H9 (cell line): Measurements from ENCODE around the gene STK25. TPM values are rescaled to one million over a fixed set of nuclear protein-coding genes. Genes with fewer than 3 reads are reported as not detected.

Experiments
- DNase-seq: peaks from one replicate; pipeline ENCODE4 v3.0.0-alpha.2; 2017
- H2AFZ ChIP-seq: one replicate; pipeline ENCODE4 v1.6.1; 2013; ENCODE audit warnings: mild to moderate bottlenecking, low read length, control low read depth, moderate library complexity
- H2AK5ac ChIP-seq: 2 replicates; pipeline ENCODE4 v1.6.1; 2013; ENCODE audit warnings: low read length, control low read depth, mixed read lengths; ENCODE audit not compliant: insufficient read length
- H2BK120ac ChIP-seq: one replicate; pipeline ENCODE4 v1.6.1; 2013; ENCODE audit warnings: low read depth, mild to moderate bottlenecking, low read length, control low read depth, inconsistent platforms; ENCODE audit not compliant: poor library complexity, severe bottlenecking
- H2BK12ac ChIP-seq: 2 replicates; pipeline ENCODE4 v1.6.1; 2013; ENCODE audit warnings: low read length, control low read depth, mixed read lengths, low read depth; ENCODE audit not compliant: insufficient read length
- H2BK15ac ChIP-seq: 2 replicates; pipeline ENCODE4 v1.6.1; 2013; ENCODE audit warnings: low read depth, low read length, control low read depth
- H2BK20ac ChIP-seq: one replicate; pipeline ENCODE4 v1.6.1; 2013; ENCODE audit warnings: low read depth, mild to moderate bottlenecking, low read length, control low read depth, inconsistent platforms; ENCODE audit not compliant: poor library complexity, severe bottlenecking
- H2BK5ac ChIP-seq: 2 replicates; pipeline ENCODE4 v1.6.1; 2013; ENCODE audit warnings: low read length, control low read depth, mixed read lengths; ENCODE audit not compliant: insufficient read length
- H3K14ac ChIP-seq: 2 replicates; pipeline ENCODE4 v1.6.1; 2013; ENCODE audit warnings: low read length, control low read depth; ENCODE audit not compliant: insufficient read depth
- H3K18ac ChIP-seq: 2 replicates; pipeline ENCODE4 v1.6.1; 2013; ENCODE audit warnings: low read depth, mild to moderate bottlenecking, mixed read lengths, low read length, control low read depth; ENCODE audit not compliant: insufficient read length
- H3K23ac ChIP-seq: 2 replicates; pipeline ENCODE4 v1.6.1; 2013; ENCODE audit warnings: low read length, control low read depth, mixed read lengths, low read depth; ENCODE audit not compliant: insufficient read length
- H3K23me2 ChIP-seq: 2 replicates; pipeline ENCODE4 v1.6.1; 2013; ENCODE audit warnings: low read depth, mild to moderate bottlenecking, mixed read lengths, low read length, control low read depth; ENCODE audit not compliant: insufficient read length, poor library complexity, severe bottlenecking
- H3K27ac ChIP-seq: 2 replicates; pipeline ENCODE4 v1.5.1; 2013; ENCODE audit warnings: low read length, control low read depth, mixed read lengths, low read depth; ENCODE audit not compliant: insufficient read length
- H3K27me3 ChIP-seq: 2 replicates; pipeline ENCODE4 v1.6.1; 2013; ENCODE audit warnings: low read length, control low read depth, inconsistent platforms; ENCODE audit not compliant: insufficient read depth
- H3K4ac ChIP-seq: 2 replicates; pipeline ENCODE4 v1.6.1; 2013; ENCODE audit warnings: low read depth, mild to moderate bottlenecking, control low read depth, inconsistent platforms, low read length, moderate library complexity
- H3K4me1 ChIP-seq: 2 replicates; pipeline ENCODE4 v1.6.1; 2013; ENCODE audit warnings: low read length, control low read depth, inconsistent platforms; ENCODE audit not compliant: insufficient read depth
- H3K4me2 ChIP-seq: 2 replicates; pipeline ENCODE4 v1.6.1; 2013; ENCODE audit warnings: low read length, control low read depth, mixed read lengths; ENCODE audit not compliant: insufficient read length, insufficient read depth
- H3K56ac ChIP-seq: 2 replicates; pipeline ENCODE4 v1.6.1; 2013; ENCODE audit warnings: low read depth, mild to moderate bottlenecking, mixed read lengths, low read length, control low read depth; ENCODE audit not compliant: insufficient read length
- H3K79me1 ChIP-seq: 2 replicates; pipeline ENCODE4 v1.6.1; 2013; ENCODE audit warnings: low read depth, mild to moderate bottlenecking, moderate library complexity, low read length, control low read depth, inconsistent platforms; ENCODE audit not compliant: insufficient read depth, poor library complexity, severe bottlenecking
- H3K79me2 ChIP-seq: 2 replicates; pipeline ENCODE4 v1.6.1; 2013; ENCODE audit warnings: low read length, control low read depth, inconsistent platforms; ENCODE audit not compliant: insufficient read depth
- H3K9ac ChIP-seq: 2 replicates; pipeline ENCODE4 v1.6.1; 2013; ENCODE audit warnings: low read length, control low read depth, mixed read lengths; ENCODE audit not compliant: insufficient read length; ENCODE audit errors: extremely low read depth
- H3K9me3 ChIP-seq: one replicate; pipeline ENCODE4 v1.6.1; 2013; ENCODE audit warnings: low read depth, low read length, inconsistent platforms; ENCODE audit not compliant: control insufficient read depth
- H3T11ph ChIP-seq: one replicate; pipeline ENCODE4 v1.6.1; 2013; ENCODE audit warnings: mild to moderate bottlenecking, low read length, control low read depth, inconsistent platforms
- H4K20me1 ChIP-seq: one replicate; pipeline ENCODE4 v1.6.1; 2013; ENCODE audit not compliant: control insufficient read depth, insufficient read length, insufficient read depth
- H4K5ac ChIP-seq: 2 replicates; pipeline ENCODE4 v1.6.1; 2013; ENCODE audit warnings: low read depth, mild to moderate bottlenecking, mixed read lengths, low read length, control low read depth; ENCODE audit not compliant: insufficient read length
- H4K8ac ChIP-seq: replicated peaks from 2 replicates; pipeline ENCODE4 v1.6.1; 2013; ENCODE audit warnings: low read length, control low read depth, mixed read lengths, low read depth; ENCODE audit not compliant: insufficient read length
- H4K91ac ChIP-seq: 2 replicates; pipeline ENCODE4 v1.6.1; 2013; ENCODE audit warnings: low read depth, mild to moderate bottlenecking, moderate library complexity, mixed read lengths, low read length, control low read depth; ENCODE audit not compliant: insufficient read length
- H3K27ac Mint-ChIP-seq, 3 experiments: 2 replicates in 2 of 3; 3 replicates in 1 of 3; pipeline ENCODE4 v1.8.0; 2020 to 2021; ENCODE audit warnings: mixed read lengths in 3 of 3, mild to moderate bottlenecking in 1 of 3, moderate library complexity in 1 of 3
- H3K27me3 Mint-ChIP-seq: 2 replicates; pipeline ENCODE4 v1.8.0; 2021; ENCODE audit warnings: low read depth, mild to moderate bottlenecking, moderate library complexity, mixed read lengths
- H3K36me3 Mint-ChIP-seq, 3 experiments: 2 replicates in 2 of 3; 3 replicates in 1 of 3; pipeline ENCODE4 v1.8.0; 2020 to 2021; ENCODE audit warnings: low read depth in 3 of 3, mixed read lengths in 3 of 3; ENCODE audit not compliant: insufficient read depth in 1 of 3
- H3K4me1 Mint-ChIP-seq, 2 experiments: 2 replicates each; pipeline ENCODE4 v1.8.0; 2020; ENCODE audit warnings: mixed read lengths in 2 of 2
- H3K4me3 Mint-ChIP-seq, 2 experiments: 2 replicates in 1 of 2; 3 replicates in 1 of 2; pipeline ENCODE4 v1.8.0; 2020 to 2021; ENCODE audit warnings: mild to moderate bottlenecking in 2 of 2, mixed read lengths in 2 of 2, moderate library complexity in 1 of 2
- H3K9me3 Mint-ChIP-seq, 2 experiments: 2 replicates in 1 of 2; 3 replicates in 1 of 2; pipeline ENCODE4 v1.8.0; 2020; ENCODE audit warnings: mild to moderate bottlenecking in 2 of 2, mixed read lengths in 2 of 2, moderate library complexity in 1 of 2
- WGBS: extraction: QIAGEN DNeasy Blood & Tissue Kit; methylation state at CpG from one replicate; pipeline ENCODE4 v1.1.7; 2013; ENCODE audit warnings: missing lambda C conversion rate, low lambda C conversion rate, mixed read lengths; ENCODE audit not compliant: insufficient read length; ENCODE audit errors: extremely low coverage; 5-methylcytosine and 5-hydroxymethylcytosine counted together
- total RNA-seq: library from RNA; stranded (reverse); gene quantifications from 2 replicates; pipeline ENCODE4 v1.2.1, GENCODE V29; 2021
- TF ChIP-seq, protein P1 (sequence below): fragments of 200-600 bp; sonication (generic); conservative IDR thresholded peaks from 3 replicates; pipeline ENCODE4 v1.8.0; 2021; ENCODE audit warnings: antibody characterized with exemption, mild to moderate bottlenecking

Gene STK25
- total RNA-seq, 1 experiment from 2014 or later = 189 TPM

DNA sequence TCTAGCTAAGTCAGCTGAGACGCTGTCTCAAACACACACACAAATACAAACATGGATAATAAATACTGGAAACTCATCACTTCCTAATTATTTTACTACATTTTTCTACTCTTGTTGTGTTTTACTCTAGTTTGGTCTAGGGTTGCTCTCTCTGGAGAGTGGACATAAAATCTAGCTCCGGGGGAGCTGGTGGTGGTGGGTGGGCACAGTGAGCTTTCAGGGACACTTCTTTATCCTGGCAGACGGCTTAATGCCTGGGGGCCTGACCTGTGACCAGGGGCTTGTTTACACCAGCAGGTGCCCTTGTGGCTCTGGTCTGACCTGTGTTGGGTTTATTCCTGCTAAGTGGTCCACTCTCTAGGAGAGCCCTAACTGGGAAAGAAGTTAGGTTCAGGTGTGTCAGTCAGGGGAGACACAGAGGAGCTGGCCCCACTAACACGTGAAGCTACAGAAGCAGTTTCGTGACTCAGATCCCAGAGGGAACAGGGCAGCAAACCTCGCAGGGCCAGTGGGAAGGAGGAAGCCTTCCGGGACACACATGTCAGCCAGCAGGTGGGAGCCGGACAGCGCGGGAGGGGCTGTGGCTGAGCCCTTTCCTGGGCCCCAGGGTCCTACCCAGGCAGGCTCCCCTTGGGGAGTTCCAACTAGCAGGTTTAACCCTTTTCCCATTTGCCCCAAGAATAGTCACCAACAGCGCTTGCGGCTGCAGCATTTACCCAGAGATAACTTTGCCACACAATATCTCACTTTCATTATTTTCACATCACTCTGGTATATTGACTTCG lies 27.7 kb upstream of the STK25 start:
- H3K4me1 ChIP-seq = no peaks in the 10 kb centered on the region
- no peak overlapping the region for H2BK120ac ChIP-seq
- no peak overlapping the region for H3K4me2 ChIP-seq
- Mint-ChIP-seq H3K9me3 (peaks cover 2% of the 10 kb centered on the region in 2 experiments; a peak in 1 of 5 replicates), H3K4me3 (no peak overlapping the region), H3K27ac (peak overlapping the region in 1 of 3 experiments; percentile 89; a peak in 1 of 7 replicates), H3K36me3 (no peaks in the 10 kb centered on the region), H3K27me3 (peaks cover 21% of the 10 kb centered on the region), H3K4me1 (peaks cover 3 to 13% of the 10 kb centered on the region in 2 experiments; a peak in 3 of 4 replicates)
- no peaks in the 10 kb centered on the region for H3K9me3 ChIP-seq
- no peak overlapping the region for H3K4ac ChIP-seq
- H2BK12ac ChIP-seq = no peak overlapping the region
- H2BK20ac ChIP-seq = no peak overlapping the region
- no CpG with 5 or more reads among the region's 13 CpGs for WGBS
- H2AFZ ChIP-seq = no peak overlapping the region
- DNase-seq = no peak
- no peak overlapping the region for H4K5ac ChIP-seq
- no peak overlapping the region for H3K9ac ChIP-seq
- no peak overlapping the region for H3K56ac ChIP-seq
- H3K23ac ChIP-seq = no peak overlapping the region
- H3K27me3 ChIP-seq = no peaks in the 10 kb centered on the region; the same call in 1 of the 2 replicates
- H4K8ac ChIP-seq = no peak overlapping the region
- H3K23me2 ChIP-seq = peaks cover 4% of the 10 kb centered on the region
- no peak overlapping the region for H4K91ac ChIP-seq
- TF ChIP-seq, protein P1, sequence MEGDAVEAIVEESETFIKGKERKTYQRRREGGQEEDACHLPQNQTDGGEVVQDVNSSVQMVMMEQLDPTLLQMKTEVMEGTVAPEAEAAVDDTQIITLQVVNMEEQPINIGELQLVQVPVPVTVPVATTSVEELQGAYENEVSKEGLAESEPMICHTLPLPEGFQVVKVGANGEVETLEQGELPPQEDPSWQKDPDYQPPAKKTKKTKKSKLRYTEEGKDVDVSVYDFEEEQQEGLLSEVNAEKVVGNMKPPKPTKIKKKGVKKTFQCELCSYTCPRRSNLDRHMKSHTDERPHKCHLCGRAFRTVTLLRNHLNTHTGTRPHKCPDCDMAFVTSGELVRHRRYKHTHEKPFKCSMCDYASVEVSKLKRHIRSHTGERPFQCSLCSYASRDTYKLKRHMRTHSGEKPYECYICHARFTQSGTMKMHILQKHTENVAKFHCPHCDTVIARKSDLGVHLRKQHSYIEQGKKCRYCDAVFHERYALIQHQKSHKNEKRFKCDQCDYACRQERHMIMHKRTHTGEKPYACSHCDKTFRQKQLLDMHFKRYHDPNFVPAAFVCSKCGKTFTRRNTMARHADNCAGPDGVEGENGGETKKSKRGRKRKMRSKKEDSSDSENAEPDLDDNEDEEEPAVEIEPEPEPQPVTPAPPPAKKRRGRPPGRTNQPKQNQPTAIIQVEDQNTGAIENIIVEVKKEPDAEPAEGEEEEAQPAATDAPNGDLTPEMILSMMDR = no peak
- H3K14ac ChIP-seq = no peak overlapping the region
- H2BK5ac ChIP-seq = no peak overlapping the region
- H3K27ac ChIP-seq = no peak overlapping the region
- no peak overlapping the region for H2BK15ac ChIP-seq
- H4K20me1 ChIP-seq = no peaks in the 10 kb centered on the region
- no peak overlapping the region for H3K18ac ChIP-seq
- H3T11ph ChIP-seq = no peak overlapping the region
- H3K79me1 ChIP-seq = no peaks in the 10 kb centered on the region
- no peaks in the 10 kb centered on the region for H3K79me2 ChIP-seq
- H2AK5ac ChIP-seq = no peak overlapping the region
